CD4-positive, CD25-positive, alpha-beta regulatory T cell (primary cell): ENCODE data around the gene PTPRN2. TPM values are rescaled to one million over a fixed set of nuclear protein-coding genes. Genes with fewer than 3 reads are reported as not detected.
"Not testable (repeated sequence)": the region's sequence is repeated elsewhere in the genome, so short reads cannot be mapped to it uniquely, and the experiment has no call there.

Experiments
- ATAC-seq, 2 donors: fragments of 150-1000 bp; cut with Tn5 transposase; one replicate each; pipeline ENCODE4 v1.10.0; 2021; ENCODE audit warnings: low read depth in 2 of 2, moderate number of reproducible peaks in 2 of 2, moderate library complexity in 1 of 2
- DNase-seq, 3 donors: peaks; one replicate each; pipeline versions ENCODE4 v3.0.0 to v3.0.0-alpha.2; 2012 to 2022; ENCODE audit warnings: mixed read lengths in 1 of 3
- H3K27ac ChIP-seq: one replicate; pipeline ENCODE4 v1.7.0; 2013; ENCODE audit warnings: mild to moderate bottlenecking, low read length; ENCODE audit not compliant: insufficient read depth, poor library complexity, severe bottlenecking
- H3K27me3 ChIP-seq: one replicate; pipeline ENCODE4 v1.7.0; 2013; ENCODE audit warnings: low read length; ENCODE audit not compliant: control insufficient read depth, insufficient read depth
- H3K36me3 ChIP-seq: one replicate; pipeline ENCODE4 v1.7.0; 2013; ENCODE audit warnings: mild to moderate bottlenecking, low read length, moderate library complexity; ENCODE audit not compliant: control insufficient read depth, insufficient read depth
- H3K4me1 ChIP-seq: 2 replicates; pipeline ENCODE4 v1.7.0; 2013; ENCODE audit warnings: mild to moderate bottlenecking, low read length; ENCODE audit not compliant: insufficient read depth, control insufficient read depth, poor library complexity, severe bottlenecking
- H3K4me3 ChIP-seq: one replicate; pipeline ENCODE4 v1.7.0; 2013; ENCODE audit warnings: low read depth, mild to moderate bottlenecking, low read length, moderate library complexity
- H3K9me3 ChIP-seq, 2 experiments: 1 replicate in 1 of 2; 2 replicates in 1 of 2; pipeline ENCODE4 v1.7.0; 2013; ENCODE audit warnings: low read length in 2 of 2, mild to moderate bottlenecking in 1 of 2, moderate library complexity in 1 of 2; ENCODE audit not compliant: control insufficient read depth in 2 of 2
- H3K27ac Mint-ChIP-seq, 3 donors: one replicate each; pipeline ENCODE4 v1.8.0; 2020 to 2022; ENCODE audit warnings: mild to moderate bottlenecking in 3 of 3, mixed read lengths in 3 of 3, moderate library complexity in 2 of 3
- H3K27me3 Mint-ChIP-seq: one replicate; pipeline ENCODE4 v1.8.0; 2022; ENCODE audit warnings: mild to moderate bottlenecking, mixed read lengths
- H3K36me3 Mint-ChIP-seq: one replicate; pipeline ENCODE4 v1.8.0; 2020; ENCODE audit warnings: mixed read lengths
- H3K4me1 Mint-ChIP-seq, 4 donors: one replicate each; pipeline ENCODE4 v1.8.0; 2020 to 2022; ENCODE audit warnings: mixed read lengths in 4 of 4, mild to moderate bottlenecking in 1 of 4
- H3K4me3 Mint-ChIP-seq, 4 donors: one replicate each; pipeline ENCODE4 v1.8.0; 2020 to 2022; ENCODE audit warnings: mild to moderate bottlenecking in 4 of 4, mixed read lengths in 4 of 4, moderate library complexity in 3 of 4
- H3K9me3 Mint-ChIP-seq, 7 donors: one replicate each; pipeline ENCODE4 v1.8.0; 2020 to 2022; ENCODE audit warnings: mixed read lengths in 7 of 7, mild to moderate bottlenecking in 3 of 7, moderate library complexity in 2 of 7
- polyA plus RNA-seq, 4 donors: library from polyadenylated mRNA; unstranded; fragments of 300-500 nt; fragmentation: Illumina TruSeq; gene quantifications; one replicate each; pipeline ENCODE4 v1.2.3, GENCODE V29; 2021
- total RNA-seq: library from RNA; stranded (reverse); gene quantifications from one replicate; pipeline ENCODE4 v1.2.3, GENCODE V29; 2022

Gene PTPRN2
- total and polyA plus RNA-seq, 5 donors from 2014 or later, result 1.6 to 4.7 (median 2.7) TPM

- Mint-ChIP-seq H3K9me3 (no peaks in the 10 kb centered on the region), H3K27me3 (no peaks in the 10 kb centered on the region), H3K4me1 (peaks cover 0 to 30% (median 20%) of the 10 kb centered on the region in 4 donors), H3K27ac (peak overlapping the region in 2 of 3 donors; percentile 92 to 93), H3K36me3 (no peaks in the 10 kb centered on the region), H3K4me3 (peak overlapping the region; percentile 79 to 93 (median 91))
- peaks cover 18% of the 10 kb centered on the region for H3K4me1 ChIP-seq
- no peaks in the 10 kb centered on the region for H3K27me3 ChIP-seq
- H3K9me3 ChIP-seq, result no peaks in the 10 kb centered on the region
- no peaks in the 10 kb centered on the region for H3K36me3 ChIP-seq
- ATAC-seq (no peak), DNase-seq (no peak)
- no peak overlapping the region for H3K4me3 ChIP-seq
- H3K27ac ChIP-seq, result no peak overlapping the region
Measured at GRCh38 chr7:157567666-157568065, 1020.0 kb downstream of the PTPRN2 start.

GRCh38 chr7:157566631-157567006 is 1021.0 kb downstream of the PTPRN2 start:
- Histone ChIP-seq H3K36me3 (no peaks in the 10 kb centered on the region), H3K9me3 (no peaks in the 10 kb centered on the region), H3K27me3 (no peaks in the 10 kb centered on the region), H3K4me1 (peaks cover 18% of the 10 kb centered on the region), H3K27ac (no peak overlapping the region), H3K4me3 (no peak overlapping the region)
- Mint-ChIP-seq H3K4me1 (peaks cover 0 to 30% (median 20%) of the 10 kb centered on the region in 4 donors), H3K9me3 (no peaks in the 10 kb centered on the region), H3K27ac (peak overlapping the region in 1 of 3 donors; percentile 12), H3K27me3 (no peaks in the 10 kb centered on the region), H3K4me3 (no peak overlapping the region), H3K36me3 (no peaks in the 10 kb centered on the region)
- no peak for DNase-seq
- ATAC-seq, result no peak

DNA sequence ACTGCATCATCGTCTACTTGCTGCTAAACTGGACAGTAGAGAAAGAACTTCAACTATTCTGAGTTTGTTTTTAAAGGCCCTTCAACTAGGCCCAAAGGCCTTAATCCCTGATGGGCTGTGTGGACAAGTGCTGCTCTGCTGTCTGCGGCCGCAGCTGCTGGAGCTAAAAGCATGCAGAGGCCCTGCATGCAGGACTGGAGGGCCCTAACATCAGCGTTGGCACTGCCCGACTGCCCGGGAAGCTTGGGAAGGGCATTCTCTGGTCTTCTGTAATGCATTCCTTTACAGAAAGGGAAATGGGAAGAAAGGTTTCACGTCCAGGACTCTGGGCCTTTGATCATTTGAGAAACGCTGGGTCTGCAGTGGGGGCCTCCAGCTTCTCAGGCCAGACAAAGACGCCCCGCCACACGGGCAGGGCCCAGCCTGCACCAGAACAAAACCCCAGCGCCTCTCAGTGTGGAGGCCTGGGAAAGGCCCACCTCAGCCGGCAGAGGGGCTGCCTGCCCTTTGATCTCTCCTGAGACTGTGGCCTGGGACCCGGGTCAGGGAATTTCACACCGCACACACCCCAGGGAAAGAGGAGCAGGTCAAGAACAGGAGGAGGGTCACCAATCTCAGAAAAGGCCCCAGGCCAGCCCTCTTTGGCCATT is 1021.5 kb downstream of the PTPRN2 start:
- Histone ChIP-seq H3K36me3 (no peaks in the 10 kb centered on the region), H3K4me1 (peaks cover 18% of the 10 kb centered on the region), H3K27me3 (no peaks in the 10 kb centered on the region), H3K4me3 (no peak overlapping the region), H3K27ac (no peak overlapping the region), H3K9me3 (no peaks in the 10 kb centered on the region)
- H3K27me3 Mint-ChIP-seq, result no peaks in the 10 kb centered on the region
- no peaks in the 10 kb centered on the region for H3K9me3 Mint-ChIP-seq
- ATAC-seq (no peak), DNase-seq (no peak)
- H3K4me1 Mint-ChIP-seq, result peaks cover 0 to 30% (median 20%) of the 10 kb centered on the region in 4 donors
- no peak overlapping the region for H3K27ac Mint-ChIP-seq
- H3K4me3 Mint-ChIP-seq, result no peak overlapping the region
- H3K36me3 Mint-ChIP-seq, result no peaks in the 10 kb centered on the region

- H3K27ac Mint-ChIP-seq, result no peak overlapping the region
- no peak overlapping the region for H3K4me3 ChIP-seq
- no peaks in the 10 kb centered on the region for H3K9me3 Mint-ChIP-seq
Measured at GRCh38 chr7:157565201-157565626, 1022.4 kb downstream of the PTPRN2 start.

DNA sequence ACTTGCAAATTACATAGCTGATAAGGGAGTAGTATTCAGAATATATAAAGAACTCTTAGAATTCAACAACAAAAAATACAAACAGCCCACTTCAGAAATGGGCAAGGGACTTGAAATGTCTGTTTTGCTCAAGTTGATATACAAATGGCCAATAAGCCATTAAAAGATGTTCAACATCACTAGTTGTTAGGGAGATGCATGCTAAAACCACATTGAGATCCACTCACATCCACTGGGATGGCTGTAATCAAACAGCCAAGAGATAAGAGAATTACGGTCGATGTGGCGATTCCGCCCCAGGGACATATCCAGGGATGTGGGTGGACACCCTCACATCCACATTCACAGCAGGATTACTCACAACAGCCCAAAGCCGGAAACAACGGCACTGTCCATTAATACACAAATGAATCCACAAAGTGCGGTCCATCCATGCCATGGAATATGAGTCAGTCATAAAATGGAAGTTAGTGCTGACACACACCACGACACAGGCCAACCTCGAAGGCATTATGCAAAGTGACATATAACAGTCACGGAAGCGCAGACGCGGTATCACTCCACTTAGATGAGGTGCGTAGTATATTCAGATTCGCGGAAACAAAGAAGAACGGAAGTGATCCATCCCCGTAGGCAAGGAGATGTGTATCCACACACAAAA is 1023.0 kb downstream of the PTPRN2 start:
- no peaks in the 10 kb centered on the region for H3K9me3 Mint-ChIP-seq
- H3K36me3 ChIP-seq, result no peaks in the 10 kb centered on the region
- ATAC-seq (no peak), DNase-seq (no peak)
- H3K4me1 ChIP-seq, result peaks cover 18% of the 10 kb centered on the region
- no peaks in the 10 kb centered on the region for H3K27me3 Mint-ChIP-seq
- no peak overlapping the region for H3K4me3 ChIP-seq
- H3K27ac Mint-ChIP-seq, result no peak overlapping the region
- H3K4me3 Mint-ChIP-seq, result peak overlapping the region in 2 of 4 donors; percentile 21 to 56
- H3K27ac ChIP-seq, result no peak overlapping the region
- no peaks in the 10 kb centered on the region for H3K27me3 ChIP-seq
- H3K9me3 ChIP-seq, result no peaks in the 10 kb centered on the region
- H3K36me3 Mint-ChIP-seq, result no peaks in the 10 kb centered on the region
- peaks cover 0 to 23% (median 18%) of the 10 kb centered on the region in 4 donors for H3K4me1 Mint-ChIP-seq

More at GRCh38 chr7:157565201-157565626, 1022.4 kb downstream of the PTPRN2 start:
- H3K36me3 Mint-ChIP-seq, result no peaks in the 10 kb centered on the region
- H3K4me1 Mint-ChIP-seq, result peaks cover 0 to 29% (median 19%) of the 10 kb centered on the region in 4 donors
- no peak for DNase-seq
- no peak for ATAC-seq
- Histone ChIP-seq H3K9me3 (no peaks in the 10 kb centered on the region), H3K36me3 (no peaks in the 10 kb centered on the region), H3K27ac (no peak overlapping the region), H3K4me1 (peaks cover 18% of the 10 kb centered on the region), H3K27me3 (no peaks in the 10 kb centered on the region)
- no peaks in the 10 kb centered on the region for H3K27me3 Mint-ChIP-seq
- peak overlapping the region in 1 of 4 donors; percentile 47 for H3K4me3 Mint-ChIP-seq

GRCh38 chr7:157563467-157564135 is 1024.0 kb downstream of the PTPRN2 start:
- not testable (repeated sequence) for H3K9me3 ChIP-seq, H3K27me3 Mint-ChIP-seq, H3K27me3 ChIP-seq, DNase-seq, H3K27ac ChIP-seq, H3K36me3 Mint-ChIP-seq, H3K4me3 ChIP-seq, H3K9me3 Mint-ChIP-seq, H3K36me3 ChIP-seq, ATAC-seq, H3K27ac Mint-ChIP-seq, H3K4me1 ChIP-seq, H3K4me3 Mint-ChIP-seq
- H3K4me1 Mint-ChIP-seq, result peaks cover 0 to 13% (median 11%) of the 10 kb centered on the region in 4 donors

- not testable (repeated sequence) for H3K4me1 Mint-ChIP-seq, H3K4me3 ChIP-seq, H3K4me1 ChIP-seq, H3K27ac Mint-ChIP-seq, H3K27me3 Mint-ChIP-seq, DNase-seq, H3K36me3 ChIP-seq, H3K4me3 Mint-ChIP-seq, ATAC-seq, H3K9me3 ChIP-seq, H3K27me3 ChIP-seq, H3K36me3 Mint-ChIP-seq, H3K27ac ChIP-seq, H3K9me3 Mint-ChIP-seq
Measured at GRCh38 chr7:157562522-157563398, 1024.9 kb downstream of the PTPRN2 start.
